GM23338 (cell line): ENCODE results near the gene SEMA5A. TPM values are rescaled to one million over a fixed set of nuclear protein-coding genes. Genes with fewer than 3 reads are reported as not detected.

Source experiments
- ATAC-seq: fragments of 200-7000 bp; cut with Tn5 transposase; 3 replicates; pipeline ENCODE4 v1.9.1; 2020
- DNase-seq: peaks from one replicate; pipeline ENCODE4 v3.0.0-alpha.2; 2015; ENCODE audit warnings: low spot score
- H2AFZ ChIP-seq: fragments of 200-600 bp; sonication (generic); 2 replicates; pipeline ENCODE4 v1.8.0; 2016; ENCODE audit warnings: antibody characterized with exemption, mild to moderate bottlenecking, moderate library complexity
- H3F3A ChIP-seq: fragments of 200-600 bp; sonication (generic); replicated peaks from 2 replicates; pipeline ENCODE4 v1.8.0; 2017; ENCODE audit warnings: antibody characterized with exemption, mixed run types, low read depth
- H3K27ac ChIP-seq: fragments of 200-600 bp; sonication (generic); 2 replicates; pipeline ENCODE4 v1.6.1; 2016; ENCODE audit warnings: low read depth
- H3K27me3 ChIP-seq: fragments of 200-600 bp; sonication (generic); 2 replicates; pipeline ENCODE4 v1.8.0; 2016; ENCODE audit warnings: mild to moderate bottlenecking, mixed run types, moderate library complexity; ENCODE audit not compliant: insufficient read depth
- H3K36me3 ChIP-seq: fragments of 200-600 bp; sonication (generic); 2 replicates; pipeline ENCODE4 v1.8.0; 2016; ENCODE audit warnings: mild to moderate bottlenecking; ENCODE audit not compliant: insufficient read depth
- H3K4me1 ChIP-seq: fragments of 200-600 bp; sonication (generic); 2 replicates; pipeline ENCODE4 v1.8.0; 2016; ENCODE audit warnings: mild to moderate bottlenecking, moderate library complexity; ENCODE audit not compliant: insufficient read depth
- H3K4me2 ChIP-seq: fragments of 200-600 bp; sonication (generic); 2 replicates; pipeline ENCODE4 v1.7.1; 2017; ENCODE audit warnings: mixed run types
- H3K4me3 ChIP-seq: fragments of 200-600 bp; sonication (generic); 2 replicates; pipeline ENCODE4 v1.6.1; 2016; ENCODE audit warnings: mixed run types
- H3K79me2 ChIP-seq: fragments of 200-600 bp; sonication (generic); replicated peaks from 2 replicates; pipeline ENCODE4 v1.8.0; 2017; ENCODE audit warnings: mild to moderate bottlenecking; ENCODE audit not compliant: insufficient read depth
- H3K9me2 ChIP-seq: fragments of 200-600 bp; sonication (generic); 2 replicates; pipeline ENCODE4 v1.8.0; 2017; ENCODE audit not compliant: insufficient read depth
- H4K20me1 ChIP-seq: fragments of 200-600 bp; sonication (generic); replicated peaks from 2 replicates; pipeline ENCODE4 v1.8.0; 2017; ENCODE audit warnings: mild to moderate bottlenecking; ENCODE audit not compliant: insufficient read depth
- H3K27ac Mint-ChIP-seq: 2 replicates; pipeline ENCODE4 v1.8.0; 2020; ENCODE audit warnings: inconsistent platforms, mild to moderate bottlenecking, moderate library complexity, mixed read lengths
- H3K27me3 Mint-ChIP-seq: 3 replicates; pipeline ENCODE4 v1.8.0; 2022; ENCODE audit warnings: low read depth, mild to moderate bottlenecking, moderate library complexity, mixed read lengths, inconsistent platforms; ENCODE audit not compliant: insufficient read depth, poor library complexity
- H3K36me3 Mint-ChIP-seq: 3 replicates; pipeline ENCODE4 v1.8.0; 2021; ENCODE audit warnings: low read depth, mild to moderate bottlenecking, inconsistent platforms, moderate library complexity, mixed read lengths
- H3K4me1 Mint-ChIP-seq: 3 replicates; pipeline ENCODE4 v1.8.0; 2020; ENCODE audit warnings: mild to moderate bottlenecking, inconsistent platforms, mixed read lengths
- H3K4me3 Mint-ChIP-seq: 3 replicates; pipeline ENCODE4 v1.8.0; 2021; ENCODE audit warnings: moderate library complexity, mild to moderate bottlenecking, inconsistent platforms, mixed read lengths
- H3K9me3 Mint-ChIP-seq: 3 replicates; pipeline ENCODE4 v1.8.0; 2020; ENCODE audit warnings: moderate library complexity, mild to moderate bottlenecking, inconsistent platforms, mixed read lengths
- CREB1 ChIP-seq: fragments of 250-450 bp; sonication (Bioruptor Pico); IDR thresholded peaks from 2 replicates; pipeline ENCODE4 v1.5.0; 2020; ENCODE audit warnings: low read depth, mild to moderate bottlenecking, moderate library complexity
- ETS1 ChIP-seq: IDR thresholded peaks from 2 replicates; pipeline ENCODE4 v1.6.1; 2016; ENCODE audit warnings: antibody characterized with exemption
- EZH2 ChIP-seq: fragments of 200-600 bp; sonication (generic); IDR thresholded peaks from one replicate; pipeline ENCODE4 v1.8.0; 2017; ENCODE audit warnings: antibody characterized with exemption, mild to moderate bottlenecking, low read depth; ENCODE audit not compliant: unreplicated experiment
- JUNB ChIP-seq: IDR thresholded peaks from one replicate; pipeline ENCODE4 v1.6.1; 2016; ENCODE audit warnings: antibody characterized with exemption; ENCODE audit not compliant: unreplicated experiment
- POLR2AphosphoS5 ChIP-seq: IDR thresholded peaks from 2 replicates; pipeline ENCODE4 v1.6.1; 2016; ENCODE audit warnings: antibody characterized with exemption, low read depth
- REST ChIP-seq: IDR thresholded peaks from one replicate; pipeline ENCODE4 v1.6.1; 2018; ENCODE audit warnings: antibody characterized with exemption; ENCODE audit not compliant: unreplicated experiment
- ZNF114 ChIP-seq: fragments of 250-450 bp; sonication (Bioruptor Pico); IDR thresholded peaks from 2 replicates; pipeline ENCODE4 v1.5.0; 2020; ENCODE audit warnings: mild to moderate bottlenecking, moderate library complexity
- ZNF331 ChIP-seq: fragments of 250-450 bp; sonication (Bioruptor Pico); IDR thresholded peaks from 2 replicates; pipeline ENCODE4 v1.5.0; 2020; ENCODE audit warnings: low read depth, mild to moderate bottlenecking, moderate library complexity
- ZNF462 ChIP-seq: fragments of 250-450 bp; sonication (Bioruptor Pico); IDR thresholded peaks from 2 replicates; pipeline ENCODE4 v1.5.0; 2020; ENCODE audit warnings: mild to moderate bottlenecking, moderate library complexity
- polyA plus RNA-seq: library from polyadenylated mRNA; unstranded; fragments of >200 nt; fragmentation: Nextera tagmentation; extraction: Ambion mirVana; gene quantifications from 2 replicates; pipeline ENCODE4 v1.2.1, GENCODE V29; 2016
- total RNA-seq: library from RNA; depleted of rRNA; stranded (reverse); fragments of >200 nt; shearing (Covaris generic); gene quantifications from 2 replicates; pipeline ENCODE4 v1.2.3, GENCODE V29; 2014

The SEMA5A gene
- total and polyA plus RNA-seq, 2 experiments from 2014 or later: 2.1 to 8.1 TPM

- TF ChIP-seq ZNF462: no peak
- no peak for TF ChIP-seq POLR2AphosphoS5
- TF ChIP-seq CREB1 (CRISPR knock-in tag): no peak
Measured at GRCh38 chr5:9554122-9554521, 8.2 kb upstream of the SEMA5A start (continued).

GRCh38 chr5:9553561-9553960 lies 7.7 kb upstream of the SEMA5A start:
- Mint-ChIP-seq H3K27ac (no peak overlapping the region), H3K36me3 (peaks cover 24% of the 10 kb centered on the region), H3K4me3 (no peak overlapping the region), H3K4me1 (peaks cover 8% of the 10 kb centered on the region), H3K27me3 (no peaks in the 10 kb centered on the region), H3K9me3 (no peaks in the 10 kb centered on the region)
- Histone ChIP-seq H3K27me3 (no peaks in the 10 kb centered on the region), H4K20me1 (peaks cover 8% of the 10 kb centered on the region; the same call in 1 of the 2 replicates), H3K79me2 (no peaks in the 10 kb centered on the region), H3F3A (no peaks in the 10 kb centered on the region), H3K9me2 (no peaks in the 10 kb centered on the region), H2AFZ (no peak overlapping the region), H3K36me3 (no peaks in the 10 kb centered on the region), H3K4me1 (no peaks in the 10 kb centered on the region; the same call in 1 of the 2 replicates), H3K4me2 (no peak overlapping the region), H3K4me3 (no peak overlapping the region), H3K27ac (no peak overlapping the region)
- DNase-seq: no peak
- ATAC-seq: no peak
- TF ChIP-seq POLR2AphosphoS5: no peak
- no peak for TF ChIP-seq ZNF114 (CRISPR knock-in tag)
- no peak for TF ChIP-seq CREB1 (CRISPR knock-in tag)
- no peak for TF ChIP-seq REST
- TF ChIP-seq ZNF331 (CRISPR knock-in tag): no peak
- TF ChIP-seq ETS1: no peak
- TF ChIP-seq EZH2: no peak
- no peak for TF ChIP-seq JUNB
